Mucosa of descending colon (tissue), 3 donors: ENCODE results near the gene PTBP1. TPM values are rescaled to one million over a fixed set of nuclear protein-coding genes. Genes with fewer than 3 reads are reported as not detected.

Experiments used
- ATAC-seq: fragments of 200-7000 bp; cut with Tn5 transposase; one replicate; pipeline ENCODE4 v1.9.1; 2020; ENCODE audit warnings: mild to moderate bottlenecking, moderate library complexity
- DNase-seq, 3 donors: peaks; one replicate each; pipeline ENCODE4 v3.0.0-alpha.2; 2020
- H3K36me3 ChIP-seq: fragments of 200-600 bp; one replicate; pipeline ENCODE4 v1.8.0; 2021; ENCODE audit warnings: low read depth, mild to moderate bottlenecking
- H3K4me1 ChIP-seq: fragments of 200-600 bp; one replicate; pipeline ENCODE4 v1.8.0; 2021; ENCODE audit warnings: low read depth, mild to moderate bottlenecking
- H3K4me3 ChIP-seq: fragments of 200-600 bp; one replicate; pipeline ENCODE4 v1.8.0; 2021; ENCODE audit warnings: mild to moderate bottlenecking
- H3K9me3 ChIP-seq: fragments of 200-600 bp; one replicate; pipeline ENCODE4 v1.8.0; 2021; ENCODE audit warnings: mild to moderate bottlenecking
- intact Hi-C, 2 donors: fragments of 100-400 bp; cut with DNase I in 1 of 2; cut with micrococcal nuclease in 1 of 2; formaldehyde crosslinking; loops; one replicate each; pipeline versions ENCODE4 v1.11.0 to v1.11.1; 2022; cut with DNase I, micrococcal nuclease
- total RNA-seq, 3 donors: library from RNA; stranded (reverse); fragmentation: NEBNext Ultra II Directional in 2 of 3; extraction: Animal tissue kit (Norgen Biotek cat#: 25700) in 2 of 3; gene quantifications; one replicate each; pipeline versions ENCODE4 v1.2.1 to v1.2.4, GENCODE V29; 2021 to 2023
- TF ChIP-seq, protein P1 (sequence below): fragments of 200-600 bp; IDR thresholded peaks from one replicate; pipeline ENCODE4 v1.8.0; 2022; ENCODE audit warnings: antibody characterized with exemption, mild to moderate bottlenecking
- donor health status: DM: no; HTN: no; CAD: no; lungs with moderate emphysema.
- donor health status: DM: no; HTN: no; CAD: no.
- donor health status: DM: no; HTN: yes; CAD: no.

PTBP1 gene
- total RNA-seq, 3 donors from 2014 or later: 204 to 305 (median 281) TPM

DNA sequence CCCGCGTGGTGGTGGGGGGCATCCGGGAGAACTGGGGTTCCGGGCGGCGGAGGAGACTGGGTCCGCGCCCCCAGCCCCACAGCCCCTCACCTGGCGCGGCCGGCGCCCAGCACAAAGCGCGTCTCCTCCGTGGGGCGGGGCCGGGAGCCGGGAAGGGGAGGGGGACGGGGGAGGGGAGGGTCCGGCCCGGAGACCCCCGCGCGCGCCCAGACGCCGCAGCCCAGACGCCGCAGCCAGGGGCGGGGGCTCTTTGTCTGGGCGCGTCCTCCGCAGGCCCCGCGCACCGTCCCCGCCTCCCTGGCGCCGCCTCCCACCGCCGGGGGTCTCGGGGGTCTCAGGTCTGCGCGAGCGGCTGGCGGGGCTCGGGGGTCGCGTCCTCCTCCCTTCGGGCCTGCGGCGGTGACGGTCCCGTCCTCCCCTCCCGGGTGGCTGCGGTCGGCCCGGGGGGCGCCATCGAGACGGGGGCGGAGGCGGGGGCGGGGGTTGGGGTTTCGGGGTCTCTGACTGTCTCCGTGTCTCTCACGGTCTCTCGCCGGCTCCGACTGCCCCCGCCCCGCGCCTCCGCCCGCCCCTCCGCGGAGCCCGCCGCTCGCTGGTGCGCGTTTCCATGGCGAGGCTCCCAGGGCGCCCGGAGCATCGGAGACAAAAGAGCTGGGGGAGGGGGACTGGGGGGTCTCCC lies 24.7 kb downstream of the PTBP1 start, which contains the start of gene PLPPR3:
Gene PLPPR3, minus strand, starts transcription at position 131 of the 679 bp plus-strand sequence. CDS start 396 bp downstream, outside the sequence.
- no peaks in the 10 kb centered on the region for H3K36me3 ChIP-seq
- no peak for DNase-seq
- ATAC-seq: no peak
- intact Hi-C loops: no loop called here
- TF ChIP-seq, protein P1, sequence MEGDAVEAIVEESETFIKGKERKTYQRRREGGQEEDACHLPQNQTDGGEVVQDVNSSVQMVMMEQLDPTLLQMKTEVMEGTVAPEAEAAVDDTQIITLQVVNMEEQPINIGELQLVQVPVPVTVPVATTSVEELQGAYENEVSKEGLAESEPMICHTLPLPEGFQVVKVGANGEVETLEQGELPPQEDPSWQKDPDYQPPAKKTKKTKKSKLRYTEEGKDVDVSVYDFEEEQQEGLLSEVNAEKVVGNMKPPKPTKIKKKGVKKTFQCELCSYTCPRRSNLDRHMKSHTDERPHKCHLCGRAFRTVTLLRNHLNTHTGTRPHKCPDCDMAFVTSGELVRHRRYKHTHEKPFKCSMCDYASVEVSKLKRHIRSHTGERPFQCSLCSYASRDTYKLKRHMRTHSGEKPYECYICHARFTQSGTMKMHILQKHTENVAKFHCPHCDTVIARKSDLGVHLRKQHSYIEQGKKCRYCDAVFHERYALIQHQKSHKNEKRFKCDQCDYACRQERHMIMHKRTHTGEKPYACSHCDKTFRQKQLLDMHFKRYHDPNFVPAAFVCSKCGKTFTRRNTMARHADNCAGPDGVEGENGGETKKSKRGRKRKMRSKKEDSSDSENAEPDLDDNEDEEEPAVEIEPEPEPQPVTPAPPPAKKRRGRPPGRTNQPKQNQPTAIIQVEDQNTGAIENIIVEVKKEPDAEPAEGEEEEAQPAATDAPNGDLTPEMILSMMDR: no peak
- H3K4me1 ChIP-seq: peaks cover 6% of the 10 kb centered on the region
- no peaks in the 10 kb centered on the region for H3K9me3 ChIP-seq
- H3K4me3 ChIP-seq: no peak within 1 kb of the TSS

DNA sequence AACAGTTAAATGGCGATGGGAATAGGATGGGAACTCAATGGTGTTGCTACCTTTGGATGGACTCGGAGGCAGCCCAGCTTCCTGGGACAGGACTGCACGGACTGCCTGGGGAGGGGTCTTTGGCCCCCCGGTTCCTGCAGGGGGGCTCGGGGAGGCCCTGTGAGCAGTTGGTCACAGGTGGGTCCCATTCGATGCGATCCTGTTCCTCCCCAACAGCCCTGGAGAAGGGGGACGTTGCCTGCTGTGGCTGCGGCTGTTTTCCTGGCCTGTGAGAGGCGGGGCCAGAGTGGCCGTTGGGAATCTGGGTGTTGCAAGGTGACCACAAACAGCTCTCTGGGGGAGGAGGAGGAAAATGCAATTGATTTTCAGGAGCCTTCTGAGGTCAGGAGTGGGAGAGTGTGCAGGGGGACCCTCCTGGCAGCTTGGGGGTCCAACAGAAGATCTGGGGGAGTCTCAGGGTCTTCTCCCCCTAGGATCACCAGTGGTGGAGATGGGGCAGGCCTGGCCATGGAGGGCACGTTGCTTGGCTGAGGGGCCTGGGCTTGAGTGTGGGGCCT lies 26.4 kb downstream of the PTBP1 start:
- intact Hi-C loops: no loop called here
- DNase-seq: peak in 1 of 3 donors; percentile 37
- Histone ChIP-seq H3K9me3 (no peaks in the 10 kb centered on the region), H3K4me1 (peaks cover 6% of the 10 kb centered on the region), H3K4me3 (no peak overlapping the region), H3K36me3 (no peaks in the 10 kb centered on the region)
- ATAC-seq: peak; percentile 72
- TF ChIP-seq, protein P1: no peak

DNA sequence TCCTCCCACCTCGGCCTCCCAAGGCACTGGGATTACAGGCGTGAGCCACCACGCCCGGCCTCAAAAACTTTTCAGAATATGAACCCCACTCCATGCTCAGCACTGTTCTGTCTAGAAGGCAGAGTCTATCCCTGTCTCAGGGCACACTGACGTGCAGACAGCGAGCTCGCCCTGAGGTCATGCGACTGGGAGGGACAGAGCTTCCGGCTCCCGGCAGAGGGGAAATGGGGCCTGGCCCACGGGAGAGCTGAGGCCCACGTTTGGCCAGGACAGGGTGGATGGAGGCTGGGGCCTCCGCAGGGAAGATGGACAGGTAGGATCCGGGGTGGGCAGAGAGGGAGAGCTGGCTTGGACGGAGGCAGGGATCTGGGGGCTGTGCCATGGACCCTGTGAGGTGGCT lies 27.6 kb downstream of the PTBP1 start:
- H3K4me1 ChIP-seq: peaks cover 6% of the 10 kb centered on the region
- DNase-seq (no peak), ATAC-seq (no peak)
- TF ChIP-seq, protein P1: no peak
- H3K4me3 ChIP-seq: no peak overlapping the region
- no peaks in the 10 kb centered on the region for H3K9me3 ChIP-seq
- intact Hi-C loops: no loop called here
- no peaks in the 10 kb centered on the region for H3K36me3 ChIP-seq

DNA sequence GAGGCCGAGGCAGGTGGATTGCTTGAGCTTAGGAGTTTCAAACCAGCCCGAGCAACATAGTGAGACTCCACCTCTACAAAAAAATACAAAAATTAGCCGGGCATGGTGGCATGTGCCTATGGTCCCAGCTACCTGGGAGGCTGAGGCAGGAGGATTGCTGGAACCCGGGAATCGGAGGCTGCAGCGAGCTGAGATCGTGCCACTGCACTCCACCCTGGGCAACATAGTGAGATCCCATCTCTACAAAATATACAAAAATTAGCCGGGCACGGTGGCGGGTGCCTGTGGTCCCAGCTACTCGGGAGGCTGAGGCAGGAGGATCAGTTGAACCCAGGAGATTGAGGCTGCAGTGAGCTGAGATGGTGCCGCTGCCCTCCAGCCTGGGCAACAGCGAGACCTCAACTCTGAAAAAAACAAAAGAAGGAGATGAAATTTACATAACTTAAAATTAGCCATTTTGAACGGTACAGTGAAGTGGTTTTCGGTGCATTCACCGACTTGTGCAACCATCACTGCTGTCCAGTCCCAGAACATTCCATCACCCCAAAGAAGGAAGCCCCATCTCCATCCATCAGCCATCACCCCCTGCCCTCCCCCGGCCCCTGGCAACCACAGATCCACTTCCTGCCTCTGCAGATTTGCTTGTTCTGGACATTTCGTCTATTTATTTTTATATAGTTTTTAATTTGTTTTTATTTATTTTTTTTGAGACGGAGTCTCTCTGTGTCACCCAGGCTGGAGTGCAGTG lies 28.8 kb downstream of the PTBP1 start:
- H3K36me3 ChIP-seq: no peaks in the 10 kb centered on the region

DNA sequence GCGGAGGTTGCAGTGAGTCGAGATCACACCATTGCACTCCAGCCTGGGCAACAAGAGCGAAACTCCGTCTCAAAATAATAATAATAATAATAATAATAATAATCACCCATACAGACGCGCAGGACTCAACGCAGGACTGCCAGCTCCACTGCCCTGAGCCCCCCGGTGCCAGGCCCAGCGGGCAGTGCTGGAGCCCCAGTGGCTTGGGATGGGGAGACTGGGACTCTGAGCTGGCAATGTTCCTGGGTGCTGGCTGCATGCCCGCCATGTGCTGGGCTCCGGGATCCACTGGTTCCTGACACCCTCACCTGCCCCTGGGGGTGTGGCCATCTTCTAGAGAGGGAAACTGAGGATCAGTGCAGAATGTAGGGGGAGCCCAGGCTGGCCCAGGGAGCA lies 30.1 kb downstream of the PTBP1 start:
- Histone ChIP-seq H3K9me3 (no peaks in the 10 kb centered on the region), H3K36me3 (no peaks in the 10 kb centered on the region), H3K4me3 (no peak overlapping the region), H3K4me1 (no peaks in the 10 kb centered on the region)
- no peak for ATAC-seq
- TF ChIP-seq, protein P1: no peak
- no peak for DNase-seq
- intact Hi-C loops: no loop called here

More for the DNA sequence above, 28.8 kb downstream of the PTBP1 start:
- intact Hi-C loops: no loop called here
- no peak overlapping the region for H3K4me3 ChIP-seq
- DNase-seq (no peak), ATAC-seq (no peak)
- peaks cover 6% of the 10 kb centered on the region for H3K4me1 ChIP-seq
- TF ChIP-seq, protein P1: no peak
- H3K9me3 ChIP-seq: no peaks in the 10 kb centered on the region
